Activated CD4-positive, alpha-beta T cell treated with anti-CD3 and anti-CD28 coated beads, Interleukin-2, amount 10 ng/mL, durations not matched to agents 24 days and 14 days (primary cell): ENCODE measurements around the gene PDLIM5. TPM values are rescaled to one million over a fixed set of nuclear protein-coding genes. Genes with fewer than 3 reads are reported as not detected.
"Not testable (repeated sequence)": the region's sequence is repeated elsewhere in the genome, so short reads cannot be mapped to it uniquely, and the experiment has no call there.

Source experiments
- DNase-seq: peaks from one replicate; pipeline ENCODE4 v3.0.0; 2022
- H3K27ac Mint-ChIP-seq: one replicate; pipeline ENCODE4 v1.8.0; 2022; ENCODE audit warnings: mild to moderate bottlenecking, mixed read lengths
- H3K27me3 Mint-ChIP-seq: one replicate; pipeline ENCODE4 v1.8.0; 2022; ENCODE audit warnings: mixed read lengths
- H3K36me3 Mint-ChIP-seq: one replicate; pipeline ENCODE4 v1.8.0; 2022; ENCODE audit warnings: low read depth, mild to moderate bottlenecking, mixed read lengths
- H3K4me1 Mint-ChIP-seq: one replicate; pipeline ENCODE4 v1.8.0; 2021; ENCODE audit warnings: mixed read lengths
- H3K4me3 Mint-ChIP-seq: one replicate; pipeline ENCODE4 v1.8.0; 2022; ENCODE audit warnings: mild to moderate bottlenecking, moderate library complexity, mixed read lengths
- H3K9me3 Mint-ChIP-seq: one replicate; pipeline ENCODE4 v1.8.0; 2021; ENCODE audit warnings: mixed read lengths
- intact Hi-C: fragments of 100-400 bp; cut with micrococcal nuclease; formaldehyde crosslinking; loops from one replicate; pipeline ENCODE4 v1.15.1; 2023
- total RNA-seq: library from RNA; stranded (reverse); gene quantifications from 2 replicates; pipeline ENCODE4 v1.2.3, GENCODE V29; 2022

The PDLIM5 gene
- total RNA-seq, 1 donor from 2014 or later, result 16.5 TPM

DNA sequence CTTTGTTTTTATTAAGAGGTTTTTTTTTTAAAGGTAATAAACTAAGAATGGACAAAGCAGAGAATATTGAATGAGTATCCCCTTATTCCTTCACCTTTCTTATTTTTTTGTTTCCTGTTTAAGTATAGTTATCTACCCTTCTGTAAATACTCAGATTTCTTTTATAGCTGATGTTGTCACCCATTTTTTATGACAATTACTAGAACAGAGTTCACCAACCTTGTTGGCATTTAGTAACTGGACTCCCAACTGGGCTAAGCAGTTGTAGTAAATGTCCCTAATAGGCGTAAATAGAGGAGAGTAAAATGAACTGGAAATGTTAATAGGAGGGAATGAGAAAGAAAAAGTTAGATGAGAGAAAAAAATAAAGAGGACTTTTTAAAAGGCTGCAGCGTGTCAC is 9.8 kb downstream of the PDLIM5 start:
- no peaks in the 10 kb centered on the region for H3K9me3 Mint-ChIP-seq
- H3K27ac Mint-ChIP-seq, result no peak overlapping the region
- no peak overlapping the region for H3K4me3 Mint-ChIP-seq
- H3K4me1 Mint-ChIP-seq, result peaks cover 5% of the 10 kb centered on the region
- DNase-seq, result no peak
- intact Hi-C loops, result no loop called here
- no peaks in the 10 kb centered on the region for H3K27me3 Mint-ChIP-seq
- no peaks in the 10 kb centered on the region for H3K36me3 Mint-ChIP-seq

DNA sequence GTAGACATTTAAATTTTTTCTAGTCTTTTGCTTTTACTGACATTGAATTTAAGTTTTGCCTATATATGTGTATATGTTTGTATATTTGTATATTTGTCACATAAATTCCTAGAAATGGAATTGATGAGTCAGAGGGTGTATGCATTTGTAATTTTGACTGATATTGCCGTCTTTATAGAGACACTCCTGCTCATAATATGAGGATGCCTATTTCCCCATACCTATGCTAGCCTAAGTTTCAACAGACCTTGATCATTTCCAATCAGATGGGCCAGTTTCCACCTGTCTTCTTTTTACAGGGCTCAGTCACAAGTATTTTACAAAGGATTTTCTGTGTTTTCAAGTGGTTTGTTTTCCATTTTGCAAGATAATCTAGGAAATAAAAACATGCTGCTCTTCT is 10.8 kb downstream of the PDLIM5 start:
- Mint-ChIP-seq H3K4me3 (no peak overlapping the region), H3K4me1 (peaks cover 5% of the 10 kb centered on the region)
- intact Hi-C loops, result no loop called here

GRCh38 chr4:94463771-94464170 is 12.0 kb downstream of the PDLIM5 start:
- H3K4me1 Mint-ChIP-seq, result peaks cover 5% of the 10 kb centered on the region
- intact Hi-C loops, result no loop called here
- no peak overlapping the region for H3K4me3 Mint-ChIP-seq
- no peaks in the 10 kb centered on the region for H3K27me3 Mint-ChIP-seq
- no peak for DNase-seq
- no peaks in the 10 kb centered on the region for H3K36me3 Mint-ChIP-seq
- H3K9me3 Mint-ChIP-seq, result no peaks in the 10 kb centered on the region
- H3K27ac Mint-ChIP-seq, result no peak overlapping the region

More for the DNA sequence above, 10.8 kb downstream of the PDLIM5 start:
- no peaks in the 10 kb centered on the region for H3K9me3 Mint-ChIP-seq
- H3K36me3 Mint-ChIP-seq, result no peaks in the 10 kb centered on the region
- no peak overlapping the region for H3K27ac Mint-ChIP-seq
- DNase-seq, result no peak
- no peaks in the 10 kb centered on the region for H3K27me3 Mint-ChIP-seq

GRCh38 chr4:94466371-94466770 is 14.6 kb downstream of the PDLIM5 start:
- H3K9me3 Mint-ChIP-seq, result no peaks in the 10 kb centered on the region
- no peaks in the 10 kb centered on the region for H3K27me3 Mint-ChIP-seq
- no peaks in the 10 kb centered on the region for H3K36me3 Mint-ChIP-seq
- no peaks in the 10 kb centered on the region for H3K4me1 Mint-ChIP-seq
- DNase-seq, result no peak
- intact Hi-C loops, result no loop called here
- no peak overlapping the region for H3K27ac Mint-ChIP-seq
- no peak overlapping the region for H3K4me3 Mint-ChIP-seq

DNA sequence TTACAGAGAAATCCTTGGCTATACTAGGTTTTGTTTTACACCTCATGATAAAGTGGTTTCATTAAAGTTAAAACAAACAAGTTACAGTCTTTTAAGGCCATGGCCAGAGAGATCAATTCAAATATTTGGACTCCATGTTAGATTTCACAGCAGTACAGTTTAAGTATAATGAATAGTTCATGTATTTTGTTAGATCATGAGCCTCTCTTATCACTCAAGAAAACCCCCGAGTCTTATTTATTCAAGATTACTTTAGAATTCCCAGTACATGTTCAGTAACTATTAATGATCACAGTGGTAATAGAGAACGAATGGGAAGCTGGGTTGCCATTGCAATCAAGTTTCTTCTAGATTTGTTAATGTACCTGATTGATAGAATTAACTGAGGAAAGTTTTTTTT is 15.2 kb downstream of the PDLIM5 start:
- DNase-seq, result no peak
- no peaks in the 10 kb centered on the region for H3K27me3 Mint-ChIP-seq
- H3K9me3 Mint-ChIP-seq, result no peaks in the 10 kb centered on the region
- intact Hi-C loops, result no loop called here
- H3K27ac Mint-ChIP-seq, result no peak overlapping the region
- no peaks in the 10 kb centered on the region for H3K36me3 Mint-ChIP-seq
- H3K4me3 Mint-ChIP-seq, result no peak overlapping the region
- no peaks in the 10 kb centered on the region for H3K4me1 Mint-ChIP-seq

GRCh38 chr4:94468093-94468769 is 16.5 kb downstream of the PDLIM5 start:
- DNase-seq, result no peak
- H3K27ac Mint-ChIP-seq, result no peak overlapping the region
- H3K4me1 Mint-ChIP-seq, result no peaks in the 10 kb centered on the region
- no peaks in the 10 kb centered on the region for H3K9me3 Mint-ChIP-seq
- H3K27me3 Mint-ChIP-seq, result no peaks in the 10 kb centered on the region
- H3K36me3 Mint-ChIP-seq, result no peaks in the 10 kb centered on the region
- no peak overlapping the region for H3K4me3 Mint-ChIP-seq
- intact Hi-C loops, result no loop called here

DNA sequence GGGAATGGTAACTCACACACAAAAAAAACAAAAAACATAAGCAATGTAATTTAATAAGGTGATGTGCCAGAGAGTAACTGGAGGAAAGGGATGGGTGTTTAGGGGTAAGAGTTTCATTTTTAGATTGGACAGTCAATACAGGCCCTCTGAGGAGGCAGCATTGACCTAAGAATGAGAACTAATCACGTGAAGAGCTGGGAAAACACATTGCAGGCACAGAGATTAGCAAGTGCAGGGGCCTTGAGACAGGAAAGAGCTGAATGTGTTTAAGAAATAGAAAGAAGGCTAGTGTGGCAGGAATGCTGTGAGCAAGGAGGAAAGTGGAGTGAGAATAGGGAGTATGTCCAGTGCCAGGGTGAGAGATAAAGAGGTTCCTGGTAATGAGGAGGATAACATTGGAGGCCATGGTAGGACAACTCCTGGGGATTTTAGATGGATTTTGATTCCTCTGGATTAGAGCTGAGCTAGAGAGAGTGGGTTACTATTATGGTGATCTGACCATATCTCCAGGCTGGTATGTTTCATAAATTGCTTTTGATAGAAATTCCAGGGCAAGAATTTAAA is 17.6 kb downstream of the PDLIM5 start:
- H3K9me3 Mint-ChIP-seq, result no peaks in the 10 kb centered on the region
- no peaks in the 10 kb centered on the region for H3K4me1 Mint-ChIP-seq
- intact Hi-C loops, result no loop called here
- no peak overlapping the region for H3K4me3 Mint-ChIP-seq
- no peaks in the 10 kb centered on the region for H3K36me3 Mint-ChIP-seq
- H3K27me3 Mint-ChIP-seq, result no peaks in the 10 kb centered on the region
- no peak for DNase-seq
- H3K27ac Mint-ChIP-seq, result no peak overlapping the region

DNA sequence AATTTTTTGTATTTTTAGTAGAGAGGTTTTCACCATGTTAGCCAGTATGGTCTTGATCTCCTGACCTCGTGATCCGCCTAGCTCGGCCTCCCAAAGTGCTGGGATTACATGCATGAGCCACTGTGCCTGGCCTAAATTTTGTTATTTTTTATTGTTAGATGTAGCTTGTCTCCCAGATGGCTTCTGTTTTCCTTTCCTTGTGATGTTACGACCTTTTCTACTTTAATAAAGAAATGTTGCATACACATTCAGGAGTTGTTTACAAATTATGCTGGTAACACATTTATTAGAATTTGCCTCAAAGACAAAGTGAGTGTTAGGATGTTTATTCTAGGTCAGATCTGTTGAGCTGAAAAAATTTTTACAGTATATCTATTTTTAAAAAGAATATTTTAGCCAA is 18.4 kb downstream of the PDLIM5 start:
- DNase-seq, result no peak
- intact Hi-C loops, result no loop called here
- Mint-ChIP-seq H3K9me3 (no peaks in the 10 kb centered on the region), H3K27ac (no peak overlapping the region), H3K36me3 (no peaks in the 10 kb centered on the region), H3K4me1 (no peaks in the 10 kb centered on the region), H3K27me3 (no peaks in the 10 kb centered on the region), H3K4me3 (no peak overlapping the region)

- H3K36me3 Mint-ChIP-seq, intact Hi-C loops: not testable (repeated sequence)
These were observed 19.0 kb downstream of the PDLIM5 start for GRCh38 chr4:94470782-94471181.

DNA sequence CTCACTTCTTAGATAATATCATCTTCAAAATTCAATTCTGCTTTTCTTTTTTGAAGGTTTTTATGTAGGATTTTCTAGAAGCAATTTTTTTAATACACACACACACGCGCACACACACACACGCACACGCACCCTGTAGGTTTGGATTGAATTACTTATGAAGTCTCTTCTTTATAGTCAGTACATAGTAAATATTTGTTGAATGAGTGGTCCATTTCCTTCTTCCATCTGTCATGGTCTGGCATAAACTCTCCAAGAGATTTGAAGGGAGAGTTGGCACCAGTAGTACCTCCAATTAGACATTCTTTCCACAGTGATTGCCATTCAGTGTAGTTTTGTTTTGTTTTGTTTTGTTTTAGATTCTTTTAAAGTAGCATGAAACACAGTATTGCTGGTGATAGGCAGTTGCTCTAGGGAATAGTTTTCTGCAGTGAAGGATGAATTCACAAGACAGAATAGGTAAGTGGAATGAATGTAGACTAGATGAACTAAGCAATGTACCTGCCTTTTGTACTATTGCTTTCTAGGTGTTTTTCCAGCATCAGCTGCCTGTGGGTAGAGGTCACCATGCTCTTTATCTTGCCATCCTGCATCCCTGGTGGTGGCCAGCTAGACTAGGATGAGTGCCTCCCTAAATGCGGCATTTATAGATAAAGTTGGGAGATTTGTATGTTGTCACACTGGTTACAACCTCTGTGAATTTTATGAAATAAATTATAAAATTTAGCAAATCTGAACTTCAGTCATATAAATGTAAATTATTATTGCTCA is 20.5 kb downstream of the PDLIM5 start:
- no peaks in the 10 kb centered on the region for H3K27me3 Mint-ChIP-seq
- intact Hi-C loops, result no loop called here
- no peaks in the 10 kb centered on the region for H3K9me3 Mint-ChIP-seq
- no peak overlapping the region for H3K4me3 Mint-ChIP-seq
- no peak for DNase-seq
- no peaks in the 10 kb centered on the region for H3K4me1 Mint-ChIP-seq
- no peaks in the 10 kb centered on the region for H3K36me3 Mint-ChIP-seq
- H3K27ac Mint-ChIP-seq, result no peak overlapping the region

More at GRCh38 chr4:94470782-94471181, 19.0 kb downstream of the PDLIM5 start:
- DNase-seq, H3K4me1 Mint-ChIP-seq, H3K27ac Mint-ChIP-seq, H3K9me3 Mint-ChIP-seq, H3K27me3 Mint-ChIP-seq, H3K4me3 Mint-ChIP-seq: not testable (repeated sequence)

- no peak overlapping the region for H3K27ac Mint-ChIP-seq
- no peaks in the 10 kb centered on the region for H3K27me3 Mint-ChIP-seq
- intact Hi-C loops, result no loop called here
- H3K9me3 Mint-ChIP-seq, result no peaks in the 10 kb centered on the region
- no peaks in the 10 kb centered on the region for H3K4me1 Mint-ChIP-seq
- no peaks in the 10 kb centered on the region for H3K36me3 Mint-ChIP-seq
- DNase-seq, result no peak
- H3K4me3 Mint-ChIP-seq, result no peak overlapping the region
These were observed 23.3 kb downstream of the PDLIM5 start for GRCh38 chr4:94475050-94475449.

DNA sequence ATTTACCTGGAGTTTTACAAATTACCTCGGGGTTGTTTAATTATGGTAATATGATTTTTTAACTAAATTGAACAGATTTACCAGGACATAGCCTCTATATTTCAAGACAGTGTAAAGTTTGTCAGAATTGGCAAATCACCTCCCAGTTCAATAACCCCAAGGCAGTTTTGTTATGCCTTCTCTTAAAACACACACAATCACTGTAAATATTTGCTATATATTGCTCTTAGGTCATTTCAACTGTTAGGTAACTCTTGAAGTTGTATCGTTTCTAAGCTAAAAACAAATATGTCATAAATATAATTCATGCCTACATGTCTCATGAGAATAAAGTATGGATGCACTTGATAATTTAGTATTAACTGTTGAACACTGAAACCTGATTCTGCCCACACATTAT is 24.1 kb downstream of the PDLIM5 start:
- Mint-ChIP-seq H3K27ac (no peak overlapping the region), H3K4me1 (no peaks in the 10 kb centered on the region), H3K9me3 (no peaks in the 10 kb centered on the region), H3K4me3 (no peak overlapping the region), H3K36me3 (no peaks in the 10 kb centered on the region), H3K27me3 (peaks cover 2% of the 10 kb centered on the region)
- DNase-seq, result no peak
- intact Hi-C loops, result no loop called here

- Mint-ChIP-seq H3K4me3 (no peak overlapping the region), H3K27me3 (peaks cover 2% of the 10 kb centered on the region), H3K9me3 (no peaks in the 10 kb centered on the region), H3K4me1 (no peaks in the 10 kb centered on the region), H3K36me3 (no peaks in the 10 kb centered on the region), H3K27ac (no peak overlapping the region)
- intact Hi-C loops, result no loop called here
- no peak for DNase-seq
These were observed 25.5 kb downstream of the PDLIM5 start for GRCh38 chr4:94477227-94477626.

DNA sequence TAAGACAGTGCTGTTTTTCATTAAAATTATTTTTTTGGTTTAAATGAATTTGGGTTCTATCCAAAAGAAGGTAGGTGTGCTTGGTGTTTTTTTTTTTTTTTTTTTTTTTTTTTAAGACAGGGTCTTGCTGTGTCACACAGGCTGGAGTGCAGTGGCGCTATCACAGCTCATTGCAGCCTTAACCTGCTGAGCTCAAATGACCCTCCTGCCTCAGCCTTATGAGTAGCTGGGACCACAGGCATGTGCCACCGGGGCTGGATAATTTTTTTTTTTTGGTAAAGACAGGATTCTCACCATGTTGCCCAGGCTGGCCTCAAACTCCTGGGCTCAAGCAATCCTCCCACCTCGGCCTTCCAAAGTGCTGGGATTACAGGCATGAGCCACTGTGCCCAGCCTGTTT is 27.1 kb downstream of the PDLIM5 start:
- H3K36me3 Mint-ChIP-seq, H3K27me3 Mint-ChIP-seq, H3K4me1 Mint-ChIP-seq, H3K4me3 Mint-ChIP-seq, H3K9me3 Mint-ChIP-seq, DNase-seq, H3K27ac Mint-ChIP-seq, intact Hi-C loops: not testable (repeated sequence)
